OCI-LY3 (cell line): ENCODE results near the gene SLC16A11.
"Not testable (repeated sequence)": the region's sequence is repeated elsewhere in the genome, so short reads cannot be mapped to it uniquely, and the experiment has no call there.

Source experiments
- H2AFZ ChIP-seq: fragments of 200-600, 300-600 bp; shearing (Covaris generic); 2 replicates; pipeline ENCODE4 v1.6.0; 2014; ENCODE audit warnings: antibody characterized with exemption, low read depth, low read length
- H3K27ac ChIP-seq: fragments of 200-600, 300-600 bp; sonication (generic); 2 replicates; pipeline ENCODE4 v1.5.1; 2014; ENCODE audit warnings: mild to moderate bottlenecking, low read length, moderate library complexity, mixed read lengths
- H3K27me3 ChIP-seq: fragments of 200-600, 300-600 bp; sonication (generic); 2 replicates; pipeline ENCODE4 v1.6.1; 2014; ENCODE audit warnings: low read depth, low read length, mixed read lengths
- H3K36me3 ChIP-seq: fragments of 200-600, 300-600 bp; sonication (generic); replicated peaks from 2 replicates; pipeline ENCODE3; 2014; ENCODE audit warnings: low read depth, low read length, mixed read lengths
- H3K4me1 ChIP-seq: fragments of 300-600, 200-600 bp; sonication (generic); 2 replicates; pipeline ENCODE4 v1.6.1; 2014; ENCODE audit warnings: low read length, mixed read lengths
- H3K4me2 ChIP-seq: fragments of 200-600, 300-600 bp; sonication (generic); 2 replicates; pipeline ENCODE4 v1.6.1; 2014; ENCODE audit warnings: low read length, mixed read lengths
- H3K4me3 ChIP-seq: fragments of 300-600, 200-600 bp; sonication (generic); 2 replicates; pipeline ENCODE4 v1.5.1; 2014; ENCODE audit warnings: antibody characterized with exemption, mild to moderate bottlenecking, low read length, moderate library complexity
- H3K79me2 ChIP-seq: fragments of 300-600, 200-600 bp; shearing (Covaris generic); 2 replicates; pipeline ENCODE4 v1.6.1; 2014; ENCODE audit warnings: mild to moderate bottlenecking, low read length, mixed read lengths
- H3K9ac ChIP-seq: fragments of 300-600, 200-600 bp; shearing (Covaris generic); 2 replicates; pipeline ENCODE4 v1.6.0; 2014; ENCODE audit warnings: mild to moderate bottlenecking, low read length, moderate library complexity
- H3K9me3 ChIP-seq: fragments of 200-600, 300-600 bp; shearing (Covaris generic); 2 replicates; pipeline ENCODE4 v1.6.1; 2014; ENCODE audit warnings: low read length, mixed read lengths; ENCODE audit not compliant: insufficient read depth
- H4K20me1 ChIP-seq: fragments of 200-600, 300-600 bp; sonication (generic); 2 replicates; pipeline ENCODE4 v1.6.1; 2016; ENCODE audit warnings: low read length, mixed read lengths; ENCODE audit not compliant: insufficient read depth
- EZH2phosphoT487 ChIP-seq: fragments of 200-600 bp; shearing (Covaris generic); IDR thresholded peaks from 2 replicates; pipeline ENCODE4 v1.6.1; 2018; ENCODE audit warnings: antibody characterized with exemption, mixed run types, low read depth
- TF ChIP-seq, protein P1 (sequence below): fragments of 200-600, 300-600 bp; sonication (generic); IDR thresholded peaks from 2 replicates; pipeline ENCODE4 v1.5.1; 2014; ENCODE audit warnings: antibody characterized with exemption, low read length, low read depth

The SLC16A11 gene

DNA sequence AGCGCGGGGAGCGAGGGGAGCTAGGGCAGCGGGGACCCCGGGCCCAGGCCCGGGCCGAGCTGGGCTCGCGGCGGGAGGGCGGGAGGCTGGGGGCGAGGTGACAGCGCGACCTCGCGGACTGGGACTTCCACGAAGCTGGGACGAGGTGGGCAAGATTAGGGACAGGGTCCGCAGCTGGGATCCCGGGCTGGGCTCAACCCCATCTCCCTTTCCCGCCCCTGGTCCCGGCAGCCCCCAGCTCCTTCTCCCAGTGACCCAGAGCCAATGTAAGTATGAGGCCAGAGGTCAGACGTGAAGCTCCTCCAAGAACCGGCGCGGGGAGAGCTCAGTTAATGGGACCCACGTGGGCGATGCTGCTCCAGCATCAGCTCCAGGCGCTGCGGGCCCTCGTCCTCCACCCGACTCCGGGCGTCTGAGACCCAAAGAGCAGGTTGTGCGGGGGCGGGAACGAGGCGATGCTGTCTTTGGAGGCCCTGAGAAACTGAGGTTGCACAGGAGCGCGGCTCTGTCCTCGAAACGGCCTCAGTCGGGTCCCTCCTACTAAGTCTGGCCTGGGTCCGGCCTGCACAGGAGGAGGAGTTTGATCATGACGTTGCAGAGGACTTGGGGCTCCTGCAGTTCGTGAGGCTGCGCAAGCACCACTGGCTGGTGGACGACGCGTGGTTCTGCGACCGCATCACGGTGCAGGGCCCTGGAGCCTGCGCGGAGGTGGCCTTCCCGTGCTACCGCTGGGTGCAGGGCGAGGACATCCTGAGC lies 47.5 kb downstream of the SLC16A11 start:
- TF ChIP-seq, protein P1, sequence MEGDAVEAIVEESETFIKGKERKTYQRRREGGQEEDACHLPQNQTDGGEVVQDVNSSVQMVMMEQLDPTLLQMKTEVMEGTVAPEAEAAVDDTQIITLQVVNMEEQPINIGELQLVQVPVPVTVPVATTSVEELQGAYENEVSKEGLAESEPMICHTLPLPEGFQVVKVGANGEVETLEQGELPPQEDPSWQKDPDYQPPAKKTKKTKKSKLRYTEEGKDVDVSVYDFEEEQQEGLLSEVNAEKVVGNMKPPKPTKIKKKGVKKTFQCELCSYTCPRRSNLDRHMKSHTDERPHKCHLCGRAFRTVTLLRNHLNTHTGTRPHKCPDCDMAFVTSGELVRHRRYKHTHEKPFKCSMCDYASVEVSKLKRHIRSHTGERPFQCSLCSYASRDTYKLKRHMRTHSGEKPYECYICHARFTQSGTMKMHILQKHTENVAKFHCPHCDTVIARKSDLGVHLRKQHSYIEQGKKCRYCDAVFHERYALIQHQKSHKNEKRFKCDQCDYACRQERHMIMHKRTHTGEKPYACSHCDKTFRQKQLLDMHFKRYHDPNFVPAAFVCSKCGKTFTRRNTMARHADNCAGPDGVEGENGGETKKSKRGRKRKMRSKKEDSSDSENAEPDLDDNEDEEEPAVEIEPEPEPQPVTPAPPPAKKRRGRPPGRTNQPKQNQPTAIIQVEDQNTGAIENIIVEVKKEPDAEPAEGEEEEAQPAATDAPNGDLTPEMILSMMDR, result no peak
- no peak for TF ChIP-seq EZH2phosphoT487
- Histone ChIP-seq H3K4me2 (no peak overlapping the region), H3K79me2 (no peaks in the 10 kb centered on the region), H3K9ac (no peak overlapping the region), H3K27ac (no peak overlapping the region), H3K27me3 (no peaks in the 10 kb centered on the region), H2AFZ (no peak overlapping the region), H3K36me3 (no peaks in the 10 kb centered on the region), H3K4me1 (no peaks in the 10 kb centered on the region), H4K20me1 (no peaks in the 10 kb centered on the region), H3K9me3 (no peaks in the 10 kb centered on the region), H3K4me3 (no peak overlapping the region)

DNA sequence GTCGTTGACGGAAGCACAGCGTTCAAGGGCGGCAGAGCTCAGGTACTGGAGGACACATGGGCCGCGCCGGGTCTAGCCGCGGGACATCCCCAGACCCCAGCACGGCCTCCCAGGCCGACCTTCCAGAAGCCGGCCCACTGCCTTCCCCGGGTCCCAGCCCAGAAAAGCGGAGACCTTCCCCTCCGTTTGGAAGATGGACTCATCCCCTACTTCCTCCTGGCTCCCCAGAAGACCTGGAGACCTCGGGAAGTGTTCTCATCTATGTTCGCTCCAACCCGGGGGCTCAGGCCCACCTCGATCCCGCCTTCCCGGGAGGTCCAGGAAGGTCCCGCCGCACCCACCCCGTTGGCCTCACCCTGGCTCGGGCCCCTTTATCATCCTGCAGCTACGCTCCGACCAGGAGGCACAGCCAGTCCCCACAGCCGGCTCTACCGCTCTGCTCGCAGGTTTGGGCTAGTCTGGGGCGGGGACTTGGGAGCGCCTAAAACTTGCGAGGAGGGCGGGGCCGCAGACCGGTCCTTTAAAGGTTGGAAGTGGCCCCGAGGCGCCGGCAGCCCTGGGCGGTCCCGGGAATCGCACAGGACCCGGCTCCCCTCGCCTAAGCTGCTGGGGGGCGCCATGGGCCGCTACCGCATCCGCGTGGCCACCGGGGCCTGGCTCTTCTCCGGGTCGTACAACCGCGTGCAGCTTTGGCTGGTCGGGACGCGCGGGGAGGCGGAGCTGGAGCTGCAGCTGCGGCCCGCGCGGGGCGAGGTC lies 48.2 kb downstream of the SLC16A11 start, which contains the start of gene ALOX12:
Gene ALOX12 (plus strand): TSS at position 550 of the 756 bp plus-strand sequence. CDS start 69 bp downstream, at position 619.
- Histone ChIP-seq H3K36me3 (no peaks in the 10 kb centered on the region), H3K9ac (no peak within 1 kb of the TSS), H3K9me3 (no peaks in the 10 kb centered on the region), H2AFZ (no peak within 1 kb of the TSS), H3K27me3 (no peaks in the 10 kb centered on the region), H4K20me1 (no peaks in the 10 kb centered on the region), H3K4me3 (no peak within 1 kb of the TSS), H3K27ac (no peak within 1 kb of the TSS), H3K4me1 (no peaks in the 10 kb centered on the region), H3K4me2 (no peak within 1 kb of the TSS), H3K79me2 (no peaks in the 10 kb centered on the region)
- TF ChIP-seq EZH2phosphoT487, result no peak
- TF ChIP-seq, protein P1, result no peak

DNA sequence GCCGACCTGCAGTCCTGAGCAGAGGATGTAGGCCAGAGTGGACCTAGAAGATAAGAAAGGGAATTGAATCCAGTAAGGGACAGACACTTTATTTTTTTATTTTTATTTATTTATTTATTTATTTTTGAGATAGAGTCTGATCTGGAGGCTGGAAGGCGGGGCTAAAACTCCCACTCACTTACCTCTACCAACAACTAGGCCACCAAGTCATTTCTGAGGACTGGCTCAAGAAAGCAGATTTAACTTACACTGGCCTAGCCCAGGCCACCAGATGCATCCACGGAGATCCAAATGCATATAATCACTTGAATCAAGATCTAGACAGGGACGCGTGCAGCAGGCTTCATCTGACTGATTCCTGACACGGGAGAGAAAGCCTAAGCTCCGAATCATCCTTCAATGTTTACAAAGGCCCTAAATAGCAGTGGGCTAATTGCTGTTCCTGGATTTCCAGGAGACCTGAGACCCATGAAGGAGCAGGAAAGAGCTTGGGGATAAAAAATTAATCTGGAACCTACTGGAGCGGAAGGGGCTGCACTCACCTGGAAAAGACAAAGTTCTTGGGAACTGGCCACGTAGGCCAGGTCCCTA lies 49.1 kb downstream of the SLC16A11 start:
- no peaks in the 10 kb centered on the region for H3K27me3 ChIP-seq
- H4K20me1 ChIP-seq, result no peaks in the 10 kb centered on the region
- no peak overlapping the region for H3K27ac ChIP-seq
- no peak overlapping the region for H3K9ac ChIP-seq
- H3K9me3 ChIP-seq, result no peaks in the 10 kb centered on the region
- H3K79me2 ChIP-seq, result no peaks in the 10 kb centered on the region
- H2AFZ ChIP-seq, result no peak overlapping the region
- TF ChIP-seq, protein P1, result no peak
- no peak for TF ChIP-seq EZH2phosphoT487
- H3K4me2 ChIP-seq, result no peak overlapping the region
- H3K4me3 ChIP-seq, result no peak overlapping the region
- no peaks in the 10 kb centered on the region for H3K4me1 ChIP-seq
- no peaks in the 10 kb centered on the region for H3K36me3 ChIP-seq

DNA sequence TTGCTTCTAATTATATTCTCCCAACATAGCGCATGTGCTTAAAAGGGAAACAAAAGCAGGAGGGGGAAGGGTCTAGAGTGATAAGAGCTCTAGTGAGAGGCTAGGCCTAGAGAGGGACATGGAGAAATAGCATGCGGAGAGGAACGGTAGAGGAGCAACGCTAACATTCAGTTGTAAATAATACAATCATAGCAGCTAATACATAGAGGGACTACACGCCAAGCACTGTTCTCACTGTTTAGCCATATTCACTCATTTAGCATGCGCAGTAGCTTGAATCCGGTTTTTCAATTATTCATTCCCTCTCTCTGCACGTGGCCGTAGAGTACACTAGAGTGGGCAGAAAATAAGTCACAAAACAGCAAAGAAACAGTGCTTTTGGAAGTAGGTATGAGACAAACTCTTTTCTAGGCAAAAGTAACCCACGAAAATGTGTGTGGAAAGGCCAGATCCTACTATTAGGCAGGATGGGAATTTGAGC lies 49.7 kb downstream of the SLC16A11 start:
- Histone ChIP-seq H3K79me2 (no peaks in the 10 kb centered on the region), H3K9me3 (no peaks in the 10 kb centered on the region), H3K27ac (no peak overlapping the region), H3K27me3 (no peaks in the 10 kb centered on the region), H3K4me1 (no peaks in the 10 kb centered on the region), H3K9ac (no peak overlapping the region), H3K4me3 (no peak overlapping the region), H3K4me2 (no peak overlapping the region), H3K36me3 (no peaks in the 10 kb centered on the region), H4K20me1 (no peaks in the 10 kb centered on the region), H2AFZ (no peak overlapping the region)
- no peak for TF ChIP-seq EZH2phosphoT487
- TF ChIP-seq, protein P1, result no peak

DNA sequence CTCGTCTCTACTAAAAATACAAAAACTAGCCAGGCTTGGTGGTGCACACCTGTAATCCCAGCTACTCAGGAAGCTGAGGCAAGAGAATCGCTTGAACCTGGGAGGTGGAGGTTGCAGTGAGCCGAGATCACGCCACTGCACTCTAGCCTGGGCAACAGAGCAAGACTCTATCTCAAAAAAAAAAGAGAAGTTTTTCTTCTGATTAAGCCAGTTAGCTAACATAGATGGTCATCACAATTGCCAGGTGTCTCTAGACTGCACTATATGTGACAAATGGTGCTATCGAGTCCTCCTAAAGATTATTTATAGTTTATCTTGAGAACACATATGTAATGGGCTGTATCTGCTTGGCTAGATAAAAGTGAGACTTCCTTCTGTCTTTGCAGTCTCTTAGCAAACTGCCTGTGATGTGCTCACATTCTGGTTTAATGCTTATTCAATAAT lies 50.3 kb downstream of the SLC16A11 start:
- H3K4me1 ChIP-seq, H3K27me3 ChIP-seq, H3K9me3 ChIP-seq, H3K4me3 ChIP-seq, H4K20me1 ChIP-seq, H3K36me3 ChIP-seq, H3K79me2 ChIP-seq, H2AFZ ChIP-seq, H3K4me2 ChIP-seq, H3K9ac ChIP-seq, H3K27ac ChIP-seq: not testable (repeated sequence)
